Measurements from ENCODE around the gene FEN1.

The FEN1 gene

GRCh38 chr11:61827571-61828378, 35.1 kb downstream of the FEN1 start, which contains the start of gene FADS2:
TSS of gene FADS2 (plus strand) at chr11:61828300. CDS start at chr11:61828391, 91 bp downstream.
- WGBS, 2 experiments (ENCODE audit: insufficient coverage in 2 of 2) = 0 to 1% methylated on average over 55 to 56 of the region's 83 CpGs
- Histone ChIP-seq H3K36me3 (ENCODE audit: control insufficient read depth, insufficient read depth, low read length) (peaks cover 50% of the 10 kb centered on the region), H3K9me3 (ENCODE audit: control insufficient read depth, low read length) (no peaks in the 10 kb centered on the region), H3K4me1 (ENCODE audit: control insufficient read depth, insufficient read depth, low read length, poor library complexity, severe bottlenecking) (peaks cover 32% of the 10 kb centered on the region), H3K4me3 (ENCODE audit: extremely low read depth, insufficient read depth, low read length, poor library complexity, severe bottlenecking) (peak within 1 kb of the TSS; percentile 97), H3K27ac (ENCODE audit: low read depth, low read length, severe bottlenecking) (peak within 1 kb of the TSS; percentile 92)

GRCh38 chr11:61828379-61828628, 35.6 kb downstream of the FEN1 start:
- Histone ChIP-seq H3K4me3 (ENCODE audit: extremely low read depth, insufficient read depth, low read length, poor library complexity, severe bottlenecking) (peak overlapping the region; percentile 97), H3K36me3 (ENCODE audit: control insufficient read depth, insufficient read depth, low read length) (peaks cover 50% of the 10 kb centered on the region), H3K4me1 (ENCODE audit: control insufficient read depth, insufficient read depth, low read length, poor library complexity, severe bottlenecking) (peaks cover 37% of the 10 kb centered on the region), H3K27ac (ENCODE audit: low read depth, low read length, severe bottlenecking) (peak overlapping the region; percentile 92), H3K9me3 (ENCODE audit: control insufficient read depth, low read length) (no peaks in the 10 kb centered on the region)
- WGBS, 2 experiments (ENCODE audit: insufficient coverage in 2 of 2) = 0% methylated on average over 15 to 16 of the region's 16 CpGs

GRCh38 chr11:61828629-61829407, 36.1 kb downstream of the FEN1 start:
- Histone ChIP-seq H3K4me3 (ENCODE audit: extremely low read depth, insufficient read depth, low read length, poor library complexity, severe bottlenecking) (peak overlapping the region; percentile 97), H3K27ac (ENCODE audit: low read depth, low read length, severe bottlenecking) (peak overlapping the region; percentile 92), H3K36me3 (ENCODE audit: control insufficient read depth, insufficient read depth, low read length) (peaks cover 52% of the 10 kb centered on the region), H3K4me1 (ENCODE audit: control insufficient read depth, insufficient read depth, low read length, poor library complexity, severe bottlenecking) (peaks cover 42% of the 10 kb centered on the region), H3K9me3 (ENCODE audit: control insufficient read depth, low read length) (no peaks in the 10 kb centered on the region)
- WGBS, 2 experiments (ENCODE audit: insufficient coverage in 2 of 2) = 1% methylated on average over 28 to 47 of the region's 55 CpGs

- no peaks in the 10 kb centered on the region for H3K9me3 ChIP-seq (ENCODE audit: control insufficient read depth, low read length)
- no CpG with 5 or more reads among the region's 4 CpGs for WGBS, 2 experiments (ENCODE audit: insufficient coverage in 2 of 2)
- peak overlapping the region; percentile 97 for H3K4me3 ChIP-seq (ENCODE audit: extremely low read depth, insufficient read depth, low read length, poor library complexity, severe bottlenecking)
- peaks cover 50% of the 10 kb centered on the region for H3K4me1 ChIP-seq (ENCODE audit: control insufficient read depth, insufficient read depth, low read length, poor library complexity, severe bottlenecking)
- peaks cover 56% of the 10 kb centered on the region for H3K36me3 ChIP-seq (ENCODE audit: control insufficient read depth, insufficient read depth, low read length)
- peak overlapping the region; percentile 92 for H3K27ac ChIP-seq (ENCODE audit: low read depth, low read length, severe bottlenecking)
Measured at GRCh38 chr11:61829806-61830205, 37.1 kb downstream of the FEN1 start.

- WGBS, 2 experiments (ENCODE audit: insufficient coverage in 2 of 2) = 66 to 68% methylated on average over 3 to 4 of the region's 8 CpGs
- Histone ChIP-seq H3K9me3 (ENCODE audit: control insufficient read depth, low read length) (no peaks in the 10 kb centered on the region), H3K36me3 (ENCODE audit: control insufficient read depth, insufficient read depth, low read length) (peaks cover 56% of the 10 kb centered on the region), H3K4me3 (ENCODE audit: extremely low read depth, insufficient read depth, low read length, poor library complexity, severe bottlenecking) (peak overlapping the region; percentile 97), H3K27ac (ENCODE audit: low read depth, low read length, severe bottlenecking) (peak overlapping the region; percentile 36), H3K4me1 (ENCODE audit: control insufficient read depth, insufficient read depth, low read length, poor library complexity, severe bottlenecking) (peaks cover 56% of the 10 kb centered on the region)
Measured at GRCh38 chr11:61830237-61831105, 37.8 kb downstream of the FEN1 start.

- Histone ChIP-seq H3K27ac (ENCODE audit: low read depth, low read length, severe bottlenecking) (peak overlapping the region; percentile 57), H3K36me3 (ENCODE audit: control insufficient read depth, insufficient read depth, low read length) (peaks cover 65% of the 10 kb centered on the region), H3K4me3 (ENCODE audit: extremely low read depth, insufficient read depth, low read length, poor library complexity, severe bottlenecking) (peak overlapping the region; percentile 1), H3K4me1 (ENCODE audit: control insufficient read depth, insufficient read depth, low read length, poor library complexity, severe bottlenecking) (peaks cover 49% of the 10 kb centered on the region), H3K9me3 (ENCODE audit: control insufficient read depth, low read length) (no peaks in the 10 kb centered on the region)
- 100% methylated on average over 1 to 4 of the region's 4 CpGs for WGBS, 2 experiments (ENCODE audit: insufficient coverage in 2 of 2)
Measured at GRCh38 chr11:61832207-61832606, 39.5 kb downstream of the FEN1 start.

GRCh38 chr11:61832754-61833153, 40.0 kb downstream of the FEN1 start:
- H3K27ac ChIP-seq (ENCODE audit: low read depth, low read length, severe bottlenecking) = peak overlapping the region; percentile 57
- H3K4me1 ChIP-seq (ENCODE audit: control insufficient read depth, insufficient read depth, low read length, poor library complexity, severe bottlenecking) = peaks cover 49% of the 10 kb centered on the region

GRCh38 chr11:61833471-61833870, 40.8 kb downstream of the FEN1 start:
- Histone ChIP-seq H3K9me3 (ENCODE audit: control insufficient read depth, low read length) (no peaks in the 10 kb centered on the region), H3K4me1 (ENCODE audit: control insufficient read depth, insufficient read depth, low read length, poor library complexity, severe bottlenecking) (peaks cover 49% of the 10 kb centered on the region), H3K27ac (ENCODE audit: low read depth, low read length, severe bottlenecking) (peak overlapping the region; percentile 90), H3K4me3 (ENCODE audit: extremely low read depth, insufficient read depth, low read length, poor library complexity, severe bottlenecking) (no peak overlapping the region), H3K36me3 (ENCODE audit: control insufficient read depth, insufficient read depth, low read length) (peaks cover 77% of the 10 kb centered on the region)
- WGBS, 2 experiments (ENCODE audit: insufficient coverage in 2 of 2) = 73 to 85% methylated on average over 10 to 11 of the region's 11 CpGs

More at GRCh38 chr11:61832754-61833153, 40.0 kb downstream of the FEN1 start:
- H3K9me3 ChIP-seq (ENCODE audit: control insufficient read depth, low read length) = no peaks in the 10 kb centered on the region
- H3K36me3 ChIP-seq (ENCODE audit: control insufficient read depth, insufficient read depth, low read length) = peaks cover 70% of the 10 kb centered on the region
- 87 to 88% methylated on average over 5 to 7 of the region's 7 CpGs for WGBS, 2 experiments (ENCODE audit: insufficient coverage in 2 of 2)
- peak overlapping the region; percentile 5 for H3K4me3 ChIP-seq (ENCODE audit: extremely low read depth, insufficient read depth, low read length, poor library complexity, severe bottlenecking)

- 95% methylated on average over 12 of the region's 12 CpGs for WGBS, 2 experiments (ENCODE audit: insufficient coverage in 2 of 2)
- Histone ChIP-seq H3K4me1 (ENCODE audit: control insufficient read depth, insufficient read depth, low read length, poor library complexity, severe bottlenecking) (peaks cover 49% of the 10 kb centered on the region), H3K36me3 (ENCODE audit: control insufficient read depth, insufficient read depth, low read length) (peaks cover 82% of the 10 kb centered on the region), H3K4me3 (ENCODE audit: extremely low read depth, insufficient read depth, low read length, poor library complexity, severe bottlenecking) (peak overlapping the region; percentile 1), H3K9me3 (ENCODE audit: control insufficient read depth, low read length) (no peaks in the 10 kb centered on the region), H3K27ac (ENCODE audit: low read depth, low read length, severe bottlenecking) (peak overlapping the region; percentile 90)
Measured at GRCh38 chr11:61833926-61834277, 41.2 kb downstream of the FEN1 start.

GRCh38 chr11:61834278-61835048, 41.8 kb downstream of the FEN1 start:
- WGBS, 2 experiments (ENCODE audit: insufficient coverage in 2 of 2) = 50 to 55% methylated on average over 10 to 11 of the region's 12 CpGs
- H3K9me3 ChIP-seq (ENCODE audit: control insufficient read depth, low read length) = no peaks in the 10 kb centered on the region
- peak overlapping the region; percentile 90 for H3K27ac ChIP-seq (ENCODE audit: low read depth, low read length, severe bottlenecking)
- peaks cover 49% of the 10 kb centered on the region for H3K4me1 ChIP-seq (ENCODE audit: control insufficient read depth, insufficient read depth, low read length, poor library complexity, severe bottlenecking)
- peaks cover 84% of the 10 kb centered on the region for H3K36me3 ChIP-seq (ENCODE audit: control insufficient read depth, insufficient read depth, low read length)
- peak overlapping the region; percentile 1 for H3K4me3 ChIP-seq (ENCODE audit: extremely low read depth, insufficient read depth, low read length, poor library complexity, severe bottlenecking)
